HCT116 (cell line): Measurements from ENCODE around the gene SERPIND1. TPM values are rescaled to one million over a fixed set of nuclear protein-coding genes. Genes with fewer than 3 reads are reported as not detected.

Experiments
- total RNA-seq: library from RNA; stranded (reverse); gene quantifications from one replicate; pipeline ENCODE4 v1.2.1, GENCODE V29; 2021; ENCODE audit not compliant: unreplicated experiment

Gene SERPIND1
- total RNA-seq, 1 experiment from 2014 or later = 0.25 TPM

Other genes with a start within 250 kb of the SERPIND1 start
- gene PI4KA, start 84.7 kb downstream of the SERPIND1 start, total RNA-seq = 59.6 TPM
- 27.3 TPM for gene SNAP29, start 84.9 kb downstream of the SERPIND1 start, total RNA-seq
- 87.7 TPM for gene CRKL, start 143.3 kb downstream of the SERPIND1 start, total RNA-seq
- gene AIFM3, start 193.1 kb downstream of the SERPIND1 start, total RNA-seq = 9.7 TPM
- 56.5 TPM for gene LZTR1, start 208.2 kb downstream of the SERPIND1 start, total RNA-seq
- gene THAP7, start 228.0 kb downstream of the SERPIND1 start, total RNA-seq = 27.7 TPM
- 0.20 TPM for gene P2RX6, start 241.1 kb downstream of the SERPIND1 start, total RNA-seq